NCI-H1092 (cell line): Measurements from ENCODE around the gene BID.
A peak's percentile ranks its signal among the peaks of the same experiment; 100 is the strongest.

Experiments
- DNase-seq: peaks from one replicate; lab custom pipeline; 2025; lab: John Stamatoyannopoulos, UW

BID gene

GRCh38 chr22:17783773-17784480 is 9.7 kb upstream of the BID start:
- DNase-seq, result no peak

GRCh38 chr22:17783312-17783711 is 9.0 kb upstream of the BID start:
- no peak for DNase-seq

GRCh38 chr22:17782621-17783020 is 8.4 kb upstream of the BID start:
- DNase-seq, result no peak

- no peak for DNase-seq
These were observed 7.9 kb upstream of the BID start for GRCh38 chr22:17782158-17782557.

- peak; percentile 30 for DNase-seq
These were observed 7.2 kb upstream of the BID start for GRCh38 chr22:17781319-17782031.

- DNase-seq, result no peak
These were observed 6.6 kb upstream of the BID start for GRCh38 chr22:17780741-17781318.

GRCh38 chr22:17780116-17780740 is 6.0 kb upstream of the BID start:
- no peak for DNase-seq

- no peak for DNase-seq
These were observed 5.2 kb upstream of the BID start for GRCh38 chr22:17779286-17780115.

GRCh38 chr22:17778412-17778976 is 4.2 kb upstream of the BID start:
- no peak for DNase-seq

GRCh38 chr22:17777717-17778044 is 3.4 kb upstream of the BID start:
- DNase-seq, result no peak

- no peak for DNase-seq
These were observed 2.9 kb upstream of the BID start for GRCh38 chr22:17777005-17777716.

GRCh38 chr22:17775781-17776465 is 1.7 kb upstream of the BID start:
- no peak for DNase-seq

- DNase-seq, result no peak
These were observed 837 bp upstream of the BID start for GRCh38 chr22:17774926-17775685.

GRCh38 chr22:17773606-17774205 is 563 bp downstream of the BID start:
- peak; percentile 65 for DNase-seq

- no peak for DNase-seq
These were observed 1.2 kb downstream of the BID start for GRCh38 chr22:17772958-17773605.

GRCh38 chr22:17772249-17772957 is 1.9 kb downstream of the BID start:
- no peak for DNase-seq

GRCh38 chr22:17770180-17771077 is 3.8 kb downstream of the BID start:
- DNase-seq, result no peak
